NOMO-1 treated with DMSO at 0.1 percent for 48 hours (cell line): ENCODE data around the gene COG7.
"Not testable (repeated sequence)": the region's sequence is repeated elsewhere in the genome, so short reads cannot be mapped to it uniquely, and the experiment has no call there.

Source experiments
- DNase-seq: peaks from one replicate; lab custom pipeline; 2025; ENCODE audit not compliant: unreplicated experiment; lab: John Stamatoyannopoulos, UW

The COG7 gene

GRCh38 chr16:23414731-23415130 is 38.3 kb downstream of the COG7 start:
- DNase-seq = no peak

GRCh38 chr16:23410176-23410575 is 42.8 kb downstream of the COG7 start:
- no peak for DNase-seq

DNA sequence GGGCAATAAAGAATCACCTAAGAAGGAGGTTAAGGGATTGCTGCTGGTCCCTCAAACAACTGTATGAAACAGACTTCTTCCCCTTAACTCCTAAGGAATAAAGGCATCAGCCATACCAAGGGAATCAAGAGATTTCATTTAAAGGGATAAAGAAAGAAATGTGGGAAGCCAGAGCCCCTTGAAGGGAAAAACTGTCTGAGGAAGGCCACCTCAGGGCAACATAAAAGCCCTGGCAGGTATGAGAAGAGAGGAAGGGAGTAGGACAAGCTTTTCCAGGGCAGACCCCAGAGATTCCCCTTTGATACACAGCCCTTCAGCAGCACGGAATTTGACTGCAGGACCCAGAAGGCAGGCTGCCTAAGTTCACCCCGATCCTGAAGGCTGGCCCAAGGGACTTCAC is 43.5 kb downstream of the COG7 start:
- no peak for DNase-seq

DNA sequence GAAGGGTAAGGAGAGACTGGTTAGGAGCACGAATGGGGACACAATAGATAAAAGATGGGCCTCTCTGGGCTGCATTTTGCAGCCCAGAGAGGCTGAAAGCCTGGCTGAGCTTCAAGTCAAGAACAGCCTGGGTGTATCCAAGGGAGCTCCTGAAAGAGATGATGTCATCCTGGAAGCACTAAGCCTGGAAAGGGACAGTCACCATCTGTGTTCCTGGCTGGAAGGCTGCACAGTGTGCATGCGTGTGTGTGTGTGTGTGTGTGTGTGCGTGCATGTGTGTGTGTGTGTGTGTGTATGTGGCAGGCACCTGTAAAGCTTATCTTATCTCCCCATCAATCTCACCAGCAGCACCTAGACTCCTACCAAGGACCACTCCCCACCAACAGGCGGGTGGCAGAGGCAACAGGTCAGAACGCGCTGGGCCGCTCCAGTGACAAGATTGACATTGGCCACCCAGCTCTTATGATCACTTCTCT is 44.1 kb downstream of the COG7 start:
- no peak for DNase-seq

- no peak for DNase-seq
Observed at GRCh38 chr16:23408242-23408822, 44.7 kb downstream of the COG7 start.

- DNase-seq = no peak
Observed at GRCh38 chr16:23407436-23408127, 45.4 kb downstream of the COG7 start.

GRCh38 chr16:23406546-23407240 is 46.3 kb downstream of the COG7 start:
- no peak for DNase-seq

DNA sequence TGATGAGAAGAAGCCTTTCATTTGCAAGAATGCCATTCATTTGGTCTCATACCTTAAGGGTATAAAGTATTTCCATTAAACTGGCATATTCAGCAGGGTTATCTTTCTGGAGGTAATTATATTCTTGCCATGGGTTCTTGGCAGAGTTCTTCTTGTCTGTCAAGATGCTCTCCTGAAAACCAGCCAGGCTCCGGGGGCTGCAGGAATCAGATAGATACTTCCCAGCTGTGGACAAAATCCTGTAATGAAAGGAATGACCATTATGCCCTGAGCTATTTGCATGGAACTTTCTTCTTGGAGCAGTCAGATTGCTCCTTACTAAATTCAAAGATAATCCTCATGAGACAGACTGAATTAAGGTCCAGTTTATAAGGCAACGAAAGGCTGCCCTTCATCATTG is 47.0 kb downstream of the COG7 start:
- DNase-seq = no peak

GRCh38 chr16:23403547-23403946 is 49.4 kb downstream of the COG7 start:
- no peak for DNase-seq

GRCh38 chr16:23402100-23402499 is 50.9 kb downstream of the COG7 start:
- no peak for DNase-seq

GRCh38 chr16:23401139-23401538 is 51.9 kb downstream of the COG7 start:
- DNase-seq = no peak

DNA sequence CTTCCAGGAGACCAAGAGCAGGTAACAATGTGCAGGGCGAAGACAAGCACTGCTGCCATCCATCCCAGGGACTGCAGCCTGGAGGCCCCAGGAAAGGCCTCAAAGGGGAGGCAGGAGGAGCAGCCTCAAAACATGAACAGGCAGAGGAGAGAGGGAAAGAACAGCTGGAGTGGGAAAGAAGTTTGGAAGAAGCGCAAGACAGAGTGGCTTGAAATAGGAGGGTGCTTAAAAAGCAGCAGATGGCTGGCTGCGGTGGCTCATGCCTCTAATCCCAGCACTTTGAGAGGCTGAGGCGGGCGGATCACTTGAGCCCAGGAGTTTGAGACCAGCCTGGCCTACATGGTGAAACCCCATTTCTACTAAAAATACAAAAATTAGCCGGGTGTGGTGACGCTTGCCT is 52.5 kb downstream of the COG7 start:
- not testable (repeated sequence) for DNase-seq

DNA sequence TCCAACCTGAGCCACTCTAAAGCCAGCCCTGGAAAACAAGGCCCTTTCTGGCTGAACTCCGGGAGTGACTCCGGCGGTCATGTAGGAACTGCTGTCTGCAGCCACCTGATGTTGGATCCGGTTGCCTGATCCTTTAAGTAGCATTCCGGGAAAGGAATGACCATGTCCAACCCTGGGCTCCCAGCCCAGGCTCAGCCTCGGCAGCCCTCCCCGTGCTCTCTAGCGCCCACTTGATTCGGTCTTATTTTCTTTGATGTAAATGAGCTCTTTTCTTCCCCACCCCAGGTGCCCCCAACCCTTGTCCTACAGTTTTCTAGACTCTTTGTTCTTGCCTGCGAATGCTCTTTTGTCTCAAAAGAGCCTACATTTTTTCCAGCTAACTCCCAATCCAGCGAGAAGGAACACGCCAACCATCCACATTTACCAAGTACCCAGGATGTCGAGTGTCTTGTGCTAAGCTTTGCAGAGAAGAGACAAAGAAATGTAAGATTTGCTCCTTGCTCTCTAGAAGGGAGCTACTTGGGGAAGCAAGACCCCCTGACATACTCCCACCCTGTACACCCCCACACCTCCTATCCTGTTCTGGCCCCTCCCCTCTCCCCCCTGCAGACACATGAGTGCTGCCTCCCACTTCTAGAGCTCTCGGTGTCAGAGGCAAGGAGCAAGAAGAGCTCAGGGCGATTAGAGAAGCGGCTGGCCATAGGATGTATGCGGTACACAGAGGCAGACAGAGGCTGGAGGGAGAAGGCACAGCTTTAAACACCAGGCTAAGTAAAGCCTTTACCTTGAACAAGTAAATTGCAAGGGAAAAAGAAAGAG is 53.8 kb downstream of the COG7 start:
- no peak for DNase-seq

GRCh38 chr16:23397464-23397863 is 55.5 kb downstream of the COG7 start:
- no peak for DNase-seq

- no peak for DNase-seq
Observed at GRCh38 chr16:23395732-23396131, 57.3 kb downstream of the COG7 start.

- DNase-seq = no peak
Observed at GRCh38 chr16:23394141-23394831, 58.7 kb downstream of the COG7 start.

DNA sequence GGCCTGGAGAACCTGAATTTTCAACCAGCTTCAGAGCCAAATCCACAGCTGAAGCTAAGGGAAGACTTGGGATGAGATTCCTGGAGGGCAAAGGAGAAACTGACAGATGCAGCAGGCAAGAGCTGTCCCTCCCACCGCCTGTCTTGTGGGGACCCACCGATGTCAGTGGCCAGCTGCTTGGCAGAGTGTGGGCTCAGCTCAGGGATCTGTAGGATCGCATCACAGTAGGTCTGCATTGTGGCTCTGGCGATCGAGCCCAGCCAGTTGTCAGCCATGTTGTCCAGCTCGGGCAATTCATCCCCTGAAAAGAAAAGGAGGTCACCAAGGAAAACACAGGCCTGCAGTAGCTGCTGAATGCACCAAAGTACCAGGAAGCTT is 60.8 kb downstream of the COG7 start:
- DNase-seq = no peak

DNA sequence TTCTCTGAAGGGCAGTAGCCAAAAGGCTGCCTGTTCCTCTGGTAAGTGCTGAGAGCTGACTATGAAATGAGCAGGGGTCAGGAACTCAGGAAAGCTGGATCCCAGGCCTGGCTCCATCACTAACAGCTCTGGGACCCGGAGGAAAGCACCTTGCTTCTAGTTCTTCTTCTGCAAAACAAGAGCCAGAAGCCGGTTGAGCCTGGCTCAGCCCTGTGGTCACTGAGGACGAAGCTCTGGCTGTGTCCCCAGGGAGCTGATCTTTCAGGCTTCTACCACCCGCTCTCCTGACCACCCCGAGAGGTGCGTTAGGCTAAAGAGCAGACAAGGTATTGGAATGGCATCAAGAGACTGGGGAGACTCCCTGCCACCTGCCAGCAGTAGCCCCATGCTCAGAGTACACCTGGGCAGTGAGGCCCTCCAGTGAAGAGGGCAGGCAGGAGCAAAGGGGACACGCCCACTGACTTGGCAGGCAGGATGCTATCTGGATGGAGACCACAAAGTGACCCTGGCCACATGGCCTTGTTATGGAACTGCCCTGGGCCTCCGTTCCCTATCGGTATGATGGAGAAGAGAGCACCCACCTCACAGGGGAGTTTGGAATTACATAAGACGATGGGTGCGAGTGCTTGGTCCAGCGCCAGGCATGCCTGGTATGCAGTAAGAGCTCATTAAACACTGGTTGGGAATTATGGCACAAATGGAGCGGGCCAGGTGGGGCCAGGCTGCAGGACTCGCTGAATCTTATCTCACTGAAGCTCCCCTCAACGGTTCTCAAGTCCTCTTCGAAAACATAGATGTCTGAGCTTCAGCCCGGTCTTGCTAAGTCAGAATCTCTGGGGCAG is 61.4 kb downstream of the COG7 start:
- no peak for DNase-seq

DNA sequence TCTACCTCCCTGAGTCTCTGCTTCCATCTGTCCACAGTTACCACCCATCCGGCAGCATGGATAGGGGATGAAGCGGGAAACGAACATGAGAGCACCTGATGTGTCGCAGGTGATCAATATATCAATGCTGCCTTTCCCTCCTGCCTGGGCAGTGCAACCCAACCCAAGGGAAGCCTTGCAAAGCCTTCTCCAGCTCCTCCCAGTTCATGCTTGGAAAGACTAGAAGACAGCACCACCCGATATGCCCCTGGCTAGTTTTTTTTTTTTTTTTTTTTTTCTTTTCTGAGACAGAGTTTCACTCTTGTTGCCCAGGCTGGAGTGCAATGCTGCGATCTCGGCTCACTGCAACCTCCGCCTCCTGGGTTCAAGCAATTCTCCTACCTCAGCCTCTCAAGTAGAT is 63.1 kb downstream of the COG7 start:
- not testable (repeated sequence) for DNase-seq

- DNase-seq = no peak
Observed at GRCh38 chr16:23389201-23389600, 63.8 kb downstream of the COG7 start.
